ENCODE data around the gene B3GNT4.
A peak's percentile ranks its signal among the peaks of the same experiment; 100 is the strongest.
"Not testable (repeated sequence)": the region's sequence is repeated elsewhere in the genome, so short reads cannot be mapped to it uniquely, and the experiment has no call there.

Gene B3GNT4

GRCh38 chr12:122189626-122190475 is 13.7 kb upstream of the B3GNT4 start:
- no peak for DNase-seq

- DNase-seq: peak in 1 of 2 experiments; percentile 11
Observed at GRCh38 chr12:122190842-122191668, 12.5 kb upstream of the B3GNT4 start.

GRCh38 chr12:122192441-122192840 is 11.1 kb upstream of the B3GNT4 start:
- no peak for DNase-seq

GRCh38 chr12:122194804-122195203 is 8.7 kb upstream of the B3GNT4 start:
- DNase-seq: no peak

GRCh38 chr12:122195405-122195804 is 8.1 kb upstream of the B3GNT4 start:
- DNase-seq: no peak

GRCh38 chr12:122197612-122197966 is 5.9 kb upstream of the B3GNT4 start:
- no peak for DNase-seq

- DNase-seq: no peak
Observed at GRCh38 chr12:122199484-122200355, 3.8 kb upstream of the B3GNT4 start.

GRCh38 chr12:122200541-122201175 is 2.9 kb upstream of the B3GNT4 start:
- no peak for DNase-seq

GRCh38 chr12:122201381-122201780 is 2.1 kb upstream of the B3GNT4 start:
- DNase-seq: no peak

- no peak for DNase-seq
Observed at GRCh38 chr12:122202017-122202416, 1.5 kb upstream of the B3GNT4 start.

- DNase-seq: not testable (repeated sequence)
Observed at GRCh38 chr12:122202811-122203210, 698 bp upstream of the B3GNT4 start.

- no peak for DNase-seq
Observed at GRCh38 chr12:122204167-122205052, 901 bp downstream of the B3GNT4 start.

- DNase-seq: no peak
Observed at GRCh38 chr12:122205053-122205925, 1.8 kb downstream of the B3GNT4 start.

- no peak for DNase-seq
Observed at GRCh38 chr12:122206111-122206881, 2.8 kb downstream of the B3GNT4 start.

GRCh38 chr12:122206976-122207375 is 3.5 kb downstream of the B3GNT4 start:
- DNase-seq: no peak

- no peak for DNase-seq
Observed at GRCh38 chr12:122207391-122207790, 3.9 kb downstream of the B3GNT4 start.

- no peak for DNase-seq
Observed at GRCh38 chr12:122208073-122208820, 4.7 kb downstream of the B3GNT4 start.

GRCh38 chr12:122215771-122216170 is 12.3 kb downstream of the B3GNT4 start:
- DNase-seq: no peak

- DNase-seq: no peak
Observed at GRCh38 chr12:122216445-122216844, 12.9 kb downstream of the B3GNT4 start.

Data from NCI-H1930 (cell line).